K562 (cell line): Measurements from ENCODE around the gene PPP4C. TPM values are rescaled to one million over a fixed set of nuclear protein-coding genes. Genes with fewer than 3 reads are reported as not detected.

Experiments used
- ATF4 ChIP-seq: fragments of 450-650 bp; formaldehyde crosslinking; IDR thresholded peaks from 2 replicates; pipeline ENCODE4 v1.4.0; 2022; ENCODE audit warnings: mild to moderate bottlenecking, moderate library complexity
- DPF2 ChIP-seq: fragments of 450-650 bp; IDR thresholded peaks from 2 replicates; pipeline ENCODE4 v1.6.1; 2016
- FOXK1 ChIP-seq: sonication (generic); formaldehyde crosslinking; IDR thresholded peaks from 2 replicates; pipeline ENCODE4 v1.8.0; 2022; ENCODE audit warnings: missing genetic modification reagents, mild to moderate bottlenecking, borderline replicate concordance
- FOXM1 ChIP-seq, 2 experiments: fragments of 450-650 bp in 1 of 2; sonication (generic) in 1 of 2; formaldehyde crosslinking in 1 of 2; IDR thresholded peaks; 2 replicates each; pipeline versions ENCODE4 v1.6.1 to v1.9.0; 2017 to 2022; ENCODE audit warnings: low read depth in 2 of 2, mild to moderate bottlenecking in 2 of 2, missing genetic modification reagents in 1 of 2, moderate library complexity in 1 of 2
- HDAC2 ChIP-seq: fragments of 450-650 bp; IDR thresholded peaks from 2 replicates; pipeline ENCODE4 v1.6.1; 2016; ENCODE audit warnings: mild to moderate bottlenecking
- MIER1 ChIP-seq: fragments of 450-650 bp; IDR thresholded peaks from 2 replicates; pipeline ENCODE4 v1.6.1; 2016; ENCODE audit warnings: antibody characterized with exemption, mild to moderate bottlenecking, low read depth
- NR3C1 ChIP-seq: sonication (generic); formaldehyde crosslinking; IDR thresholded peaks from 2 replicates; pipeline ENCODE4 v1.8.1; 2022; ENCODE audit warnings: missing genetic modification reagents
- PPARD ChIP-seq: fragments of 250-450 bp; sonication (Bioruptor Pico); IDR thresholded peaks from 2 replicates; pipeline ENCODE4 v1.8.0; 2022; ENCODE audit warnings: inconsistent platforms, mild to moderate bottlenecking, moderate library complexity
- RBBP5 ChIP-seq: fragments of 200-600 bp; sonication (generic); IDR thresholded peaks from 2 replicates; pipeline ENCODE4 v1.6.1; 2012; ENCODE audit warnings: borderline replicate concordance, mild to moderate bottlenecking, low read length, control low read depth, inconsistent platforms; ENCODE audit not compliant: insufficient read depth, poor library complexity, severe bottlenecking
- STAG1 ChIP-seq: sonication (generic); formaldehyde crosslinking; IDR thresholded peaks from 2 replicates; pipeline ENCODE4 v1.5.0; 2020; ENCODE audit warnings: missing genetic modification reagents, borderline replicate concordance
- UBTF ChIP-seq, 2 experiments: IDR thresholded peaks; 2 replicates each; pipeline ENCODE4 v1.6.1; 2012; ENCODE audit warnings: improper control_type of control experiment in 2 of 2, low read depth in 2 of 2, low read length in 2 of 2, borderline replicate concordance in 1 of 2
- polyA plus RNA-seq, 8 experiments: library from polyadenylated mRNA; depleted of rRNA in 4 of 8; stranded (reverse) in 5 of 8; unstranded in 3 of 8; fragments of >200 nt; fragmentation: Nextera tagmentation in 2 of 8; fragmentation: Illumina TruSeq in 1 of 8; extraction: Ambion mirVana in 2 of 8; extraction: Trizol in 1 of 8; gene quantifications; 2 replicates each; pipeline versions ENCODE4 v1.2.1 to v1.2.3, GENCODE V29; 2011 to 2014; ENCODE audit warnings: inconsistent platforms in 1 of 8, missing spikeins in 1 of 8
- total RNA-seq, 7 experiments: library from RNA; depleted of rRNA in 6 of 7; stranded (reverse); fragments of >200 nt in 6 of 7; fragmentation: Illumina TruSeq in 2 of 7; extraction: Trizol in 2 of 7; gene quantifications; 2 replicates each; pipeline versions ENCODE4 v1.2.1 to v1.2.3, GENCODE V29; 2011 to 2021; ENCODE audit warnings: low replicate concordance in 1 of 7
- TF ChIP-seq, protein P1 (sequence below), 2 experiments: fragments of 450-650 bp; formaldehyde crosslinking in 1 of 2; IDR thresholded peaks; 2 replicates each; pipeline versions ENCODE4 v1.4.0 to v1.6.1; 2014 to 2020; ENCODE audit warnings: mild to moderate bottlenecking in 2 of 2, borderline replicate concordance in 1 of 2, low read depth in 1 of 2
- TF ChIP-seq, protein P2 (sequence below): sonication (generic); formaldehyde crosslinking; IDR thresholded peaks from 2 replicates; pipeline ENCODE4 v1.8.0; 2022; ENCODE audit warnings: mild to moderate bottlenecking, missing genetic modification reagents

Gene PPP4C
- total and polyA plus RNA-seq, 9 of the 15 experiments (the other 6 are each of a cell fraction or from before 2014, with no cell fraction given), result 3.5 to 183 (median 131) TPM

- no peak for TF ChIP-seq FOXK1 (CRISPR knock-in tag)
- TF ChIP-seq UBTF (IDR thresholded peaks at IDR 0.05; ENCODE audit: borderline replicate concordance in 1 of 2, low read depth in 2 of 2, low read length in 2 of 2), result no peak
- no peak for TF ChIP-seq PPARD
- no peak for TF ChIP-seq RBBP5
- TF ChIP-seq FOXM1 (IDR thresholded peaks at IDR 0.05; ENCODE audit: low read depth), result no peak
- peak; percentile 53; the same call in 1 of the 2 replicates for TF ChIP-seq FOXM1 (CRISPR knock-in tag; IDR thresholded peaks at IDR 0.05; ENCODE audit: low read depth)
- 0 out of 2 replicates have a peak, but pooled peaks have one; percentile 31 for TF ChIP-seq NR3C1
- TF ChIP-seq, protein P1, sequence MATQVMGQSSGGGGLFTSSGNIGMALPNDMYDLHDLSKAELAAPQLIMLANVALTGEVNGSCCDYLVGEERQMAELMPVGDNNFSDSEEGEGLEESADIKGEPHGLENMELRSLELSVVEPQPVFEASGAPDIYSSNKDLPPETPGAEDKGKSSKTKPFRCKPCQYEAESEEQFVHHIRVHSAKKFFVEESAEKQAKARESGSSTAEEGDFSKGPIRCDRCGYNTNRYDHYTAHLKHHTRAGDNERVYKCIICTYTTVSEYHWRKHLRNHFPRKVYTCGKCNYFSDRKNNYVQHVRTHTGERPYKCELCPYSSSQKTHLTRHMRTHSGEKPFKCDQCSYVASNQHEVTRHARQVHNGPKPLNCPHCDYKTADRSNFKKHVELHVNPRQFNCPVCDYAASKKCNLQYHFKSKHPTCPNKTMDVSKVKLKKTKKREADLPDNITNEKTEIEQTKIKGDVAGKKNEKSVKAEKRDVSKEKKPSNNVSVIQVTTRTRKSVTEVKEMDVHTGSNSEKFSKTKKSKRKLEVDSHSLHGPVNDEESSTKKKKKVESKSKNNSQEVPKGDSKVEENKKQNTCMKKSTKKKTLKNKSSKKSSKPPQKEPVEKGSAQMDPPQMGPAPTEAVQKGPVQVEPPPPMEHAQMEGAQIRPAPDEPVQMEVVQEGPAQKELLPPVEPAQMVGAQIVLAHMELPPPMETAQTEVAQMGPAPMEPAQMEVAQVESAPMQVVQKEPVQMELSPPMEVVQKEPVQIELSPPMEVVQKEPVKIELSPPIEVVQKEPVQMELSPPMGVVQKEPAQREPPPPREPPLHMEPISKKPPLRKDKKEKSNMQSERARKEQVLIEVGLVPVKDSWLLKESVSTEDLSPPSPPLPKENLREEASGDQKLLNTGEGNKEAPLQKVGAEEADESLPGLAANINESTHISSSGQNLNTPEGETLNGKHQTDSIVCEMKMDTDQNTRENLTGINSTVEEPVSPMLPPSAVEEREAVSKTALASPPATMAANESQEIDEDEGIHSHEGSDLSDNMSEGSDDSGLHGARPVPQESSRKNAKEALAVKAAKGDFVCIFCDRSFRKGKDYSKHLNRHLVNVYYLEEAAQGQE (IDR thresholded peaks at IDR 0.05; ENCODE audit: borderline replicate concordance), result peak; percentile 99
- TF ChIP-seq, protein P1 (CRISPR knock-in tag; IDR thresholded peaks at IDR 0.05; ENCODE audit: low read depth), result peak; percentile 97
- peak; percentile 46; the same call in 1 of the 2 replicates for TF ChIP-seq HDAC2
- TF ChIP-seq ATF4 (CRISPR knock-in tag), result no peak
- TF ChIP-seq, protein P2, sequence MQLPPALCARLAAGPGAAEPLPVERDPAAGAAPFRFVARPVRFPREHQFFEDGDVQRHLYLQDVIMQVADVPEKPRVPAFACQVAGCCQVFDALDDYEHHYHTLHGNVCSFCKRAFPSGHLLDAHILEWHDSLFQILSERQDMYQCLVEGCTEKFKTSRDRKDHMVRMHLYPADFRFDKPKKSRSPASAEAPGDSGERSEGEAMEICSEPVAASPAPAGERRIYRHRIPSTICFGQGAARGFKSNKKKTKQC (CRISPR knock-in tag), result peak; percentile 75; the same call in 1 of the 2 replicates
- TF ChIP-seq MIER1, result peak; percentile 96
- TF ChIP-seq DPF2, result no peak
- 0 out of 2 replicates have a peak, but pooled peaks have one; percentile 26 for TF ChIP-seq STAG1 (CRISPR knock-in tag)
These were observed 47.2 kb upstream of the PPP4C start (continued) for GRCh38 chr16:30028438-30029076.
